Trophoblast cell (in vitro differentiated cells and primary cell): ENCODE results near the gene PAX6.

Source experiments
- DNase-seq, 2 donors: peaks; one replicate each; pipeline ENCODE4 v3.0.0-alpha.2; 2016
- H2AFZ ChIP-seq: 2 replicates; pipeline ENCODE4 v1.6.1; 2013; ENCODE audit warnings: low read length, moderate library complexity, mild to moderate bottlenecking; ENCODE audit not compliant: insufficient read depth, poor library complexity
- H2AK5ac ChIP-seq: 2 replicates; pipeline ENCODE4 v1.6.1; 2013; ENCODE audit warnings: mild to moderate bottlenecking, low read length
- H2BK120ac ChIP-seq: 2 replicates; pipeline ENCODE4 v1.6.1; 2013; ENCODE audit warnings: low read length, mild to moderate bottlenecking, moderate library complexity; ENCODE audit not compliant: insufficient read depth, poor library complexity
- H2BK12ac ChIP-seq: 2 replicates; pipeline ENCODE4 v1.6.1; 2013; ENCODE audit warnings: mild to moderate bottlenecking, low read length, moderate library complexity
- H2BK5ac ChIP-seq: 2 replicates; pipeline ENCODE4 v1.6.1; 2013; ENCODE audit warnings: low read length, low read depth, moderate library complexity, mild to moderate bottlenecking; ENCODE audit not compliant: poor library complexity
- H3K14ac ChIP-seq: 2 replicates; pipeline ENCODE4 v1.6.1; 2013; ENCODE audit warnings: mild to moderate bottlenecking, low read length
- H3K18ac ChIP-seq: 2 replicates; pipeline ENCODE4 v1.6.1; 2013; ENCODE audit warnings: mild to moderate bottlenecking, low read length
- H3K23ac ChIP-seq: 2 replicates; pipeline ENCODE4 v1.6.1; 2013; ENCODE audit warnings: low read length
- H3K27ac ChIP-seq: 2 replicates; pipeline ENCODE4 v1.5.1; 2013; ENCODE audit warnings: low read depth, mild to moderate bottlenecking, inconsistent platforms, low read length, moderate library complexity
- H3K27me3 ChIP-seq: 2 replicates; pipeline ENCODE4 v1.6.1; 2013; ENCODE audit warnings: inconsistent platforms, mild to moderate bottlenecking, low read length, moderate library complexity; ENCODE audit not compliant: insufficient read depth
- H3K36me3 ChIP-seq, 2 experiments: 1 replicate in 1 of 2; 2 replicates in 1 of 2; pipeline ENCODE4 v1.6.1; 2013; ENCODE audit warnings: low read length in 2 of 2, mild to moderate bottlenecking in 2 of 2, moderate library complexity in 1 of 2; ENCODE audit not compliant: insufficient read depth in 2 of 2, control insufficient read depth in 1 of 2
- H3K4ac ChIP-seq: 2 replicates; pipeline ENCODE4 v1.6.1; 2013; ENCODE audit warnings: low read depth, mild to moderate bottlenecking, low read length, moderate library complexity
- H3K4me1 ChIP-seq, 2 experiments: 1 replicate in 1 of 2; 2 replicates in 1 of 2; pipeline ENCODE4 v1.6.1; 2013; ENCODE audit warnings: low read length in 2 of 2, mild to moderate bottlenecking in 2 of 2, moderate library complexity in 1 of 2; ENCODE audit not compliant: insufficient read depth in 2 of 2, control insufficient read depth in 1 of 2
- H3K4me2 ChIP-seq: 2 replicates; pipeline ENCODE4 v1.6.1; 2013; ENCODE audit warnings: inconsistent platforms, mild to moderate bottlenecking, low read length, moderate library complexity
- H3K4me3 ChIP-seq: 2 replicates; pipeline ENCODE4 v1.5.1; 2013; ENCODE audit warnings: mild to moderate bottlenecking, low read depth, low read length, inconsistent platforms
- H3K79me1 ChIP-seq: one replicate; pipeline ENCODE4 v1.6.1; 2013; ENCODE audit warnings: low read length
- H3K79me2 ChIP-seq: 2 replicates; pipeline ENCODE4 v1.6.1; 2013; ENCODE audit warnings: low read length, mild to moderate bottlenecking; ENCODE audit not compliant: control insufficient read depth, insufficient read depth, poor library complexity
- H3K9ac ChIP-seq: 2 replicates; pipeline ENCODE4 v1.6.1; 2013; ENCODE audit warnings: mild to moderate bottlenecking, low read length
- H3K9me3 ChIP-seq: 2 replicates; pipeline ENCODE4 v1.6.1; 2013; ENCODE audit warnings: low read depth, mild to moderate bottlenecking, control low read depth, inconsistent platforms, low read length; ENCODE audit not compliant: insufficient read depth
- H4K12ac ChIP-seq: 2 replicates; pipeline ENCODE4 v1.6.1; 2013; ENCODE audit warnings: low read depth, mild to moderate bottlenecking, low read length, moderate library complexity
- H4K8ac ChIP-seq: 2 replicates; pipeline ENCODE4 v1.6.1; 2013; ENCODE audit warnings: low read depth, mild to moderate bottlenecking, low read length, moderate library complexity
- H4K91ac ChIP-seq: one replicate; pipeline ENCODE4 v1.6.1; 2013; ENCODE audit warnings: low read depth, mild to moderate bottlenecking, low read length, moderate library complexity
- WGBS: extraction: QIAGEN DNeasy Blood & Tissue Kit; methylation state at CpG from one replicate; pipeline ENCODE4 v1.1.7; 2013; ENCODE audit warnings: missing lambda C conversion rate; ENCODE audit not compliant: insufficient read length, insufficient coverage; ENCODE audit errors: extremely low coverage; 5-methylcytosine and 5-hydroxymethylcytosine counted together

Gene PAX6

GRCh38 chr11:31788085-31788484 lies 23.0 kb downstream of the PAX6 start:
- Histone ChIP-seq H3K23ac (no peak overlapping the region), H3K9ac (no peak overlapping the region), H3K4me2 (no peak overlapping the region), H3K4me3 (no peak overlapping the region), H3K79me1 (no peaks in the 10 kb centered on the region), H2AFZ (no peak overlapping the region), H3K27me3 (no peaks in the 10 kb centered on the region), H2BK12ac (no peak overlapping the region), H3K36me3 (no peaks in the 10 kb centered on the region), H3K4me1 (peaks cover 4 to 9% of the 10 kb centered on the region in 2 experiments), H4K91ac (no peak overlapping the region), H2BK5ac (no peak overlapping the region), H3K18ac (no peak overlapping the region), H4K12ac (no peak overlapping the region), H3K27ac (no peak overlapping the region), H3K14ac (no peak overlapping the region), H2BK120ac (no peak overlapping the region), H3K9me3 (no peaks in the 10 kb centered on the region), H2AK5ac (no peak overlapping the region), H4K8ac (no peak overlapping the region), H3K79me2 (no peaks in the 10 kb centered on the region), H3K4ac (no peak overlapping the region)
- no peak for DNase-seq
- WGBS, result no CpG with 5 or more reads among the region's 3 CpGs

GRCh38 chr11:31786996-31787685 lies 24.0 kb downstream of the PAX6 start:
- no peak overlapping the region for H3K4me2 ChIP-seq
- H3K36me3 ChIP-seq, result no peaks in the 10 kb centered on the region
- no peak overlapping the region for H2AFZ ChIP-seq
- DNase-seq, result peak in 1 of 2 donors; percentile 47
- peaks cover 4 to 9% of the 10 kb centered on the region in 2 experiments for H3K4me1 ChIP-seq
- no peak overlapping the region for H3K14ac ChIP-seq
- no peak overlapping the region for H4K8ac ChIP-seq
- H2BK120ac ChIP-seq, result no peak overlapping the region
- no peak overlapping the region for H2BK12ac ChIP-seq
- no peak overlapping the region for H2AK5ac ChIP-seq
- no peak overlapping the region for H3K4ac ChIP-seq
- no peaks in the 10 kb centered on the region for H3K79me2 ChIP-seq
- no peak overlapping the region for H3K23ac ChIP-seq
- H4K12ac ChIP-seq, result no peak overlapping the region
- no peak overlapping the region for H3K18ac ChIP-seq
- H3K9ac ChIP-seq, result no peak overlapping the region
- H3K27ac ChIP-seq, result peak overlapping the region; percentile 1
- H3K4me3 ChIP-seq, result no peak overlapping the region
- no peaks in the 10 kb centered on the region for H3K79me1 ChIP-seq
- H3K27me3 ChIP-seq, result no peaks in the 10 kb centered on the region
- H2BK5ac ChIP-seq, result no peak overlapping the region
- WGBS, result no CpG with 5 or more reads among the region's 16 CpGs
- H4K91ac ChIP-seq, result no peak overlapping the region
- H3K9me3 ChIP-seq, result no peaks in the 10 kb centered on the region

- DNase-seq, result no peak
- no peaks in the 10 kb centered on the region for H3K27me3 ChIP-seq
- no peak overlapping the region for H3K23ac ChIP-seq
- H4K91ac ChIP-seq, result no peak overlapping the region
- H3K4me2 ChIP-seq, result no peak overlapping the region
- no peak overlapping the region for H3K4me3 ChIP-seq
- no peak overlapping the region for H2BK5ac ChIP-seq
- H3K14ac ChIP-seq, result no peak overlapping the region
- no peak overlapping the region for H2BK120ac ChIP-seq
- no peaks in the 10 kb centered on the region for H3K9me3 ChIP-seq
- no peak overlapping the region for H4K8ac ChIP-seq
- no peak overlapping the region for H2AK5ac ChIP-seq
- H3K9ac ChIP-seq, result no peak overlapping the region
- peaks cover 4 to 9% of the 10 kb centered on the region in 2 experiments for H3K4me1 ChIP-seq
- no peaks in the 10 kb centered on the region for H3K79me2 ChIP-seq
- no peak overlapping the region for H3K18ac ChIP-seq
- H4K12ac ChIP-seq, result no peak overlapping the region
- no peaks in the 10 kb centered on the region for H3K79me1 ChIP-seq
- H3K36me3 ChIP-seq, result no peaks in the 10 kb centered on the region
- no peak overlapping the region for H2AFZ ChIP-seq
- H3K4ac ChIP-seq, result no peak overlapping the region
- H3K27ac ChIP-seq, result no peak overlapping the region
- WGBS, result no CpG with 5 or more reads among the region's 2 CpGs
- no peak overlapping the region for H2BK12ac ChIP-seq
Measured at GRCh38 chr11:31784611-31785010, 26.5 kb downstream of the PAX6 start.

GRCh38 chr11:31783252-31783651 lies 27.9 kb downstream of the PAX6 start:
- no peak overlapping the region for H3K23ac ChIP-seq
- no peak overlapping the region for H2AK5ac ChIP-seq
- H3K4me1 ChIP-seq, result peaks cover 8 to 12% of the 10 kb centered on the region in 2 experiments
- no peak overlapping the region for H4K12ac ChIP-seq
- WGBS, result no CpG with 5 or more reads among the region's 6 CpGs
- no peak overlapping the region for H3K9ac ChIP-seq
- no peak overlapping the region for H3K27ac ChIP-seq
- no peak overlapping the region for H4K8ac ChIP-seq
- H3K9me3 ChIP-seq, result no peaks in the 10 kb centered on the region
- peaks cover 2% of the 10 kb centered on the region for H3K79me1 ChIP-seq
- no peaks in the 10 kb centered on the region for H3K36me3 ChIP-seq
- H2BK120ac ChIP-seq, result no peak overlapping the region
- H3K4me3 ChIP-seq, result no peak overlapping the region
- no peak overlapping the region for H3K18ac ChIP-seq
- no peak overlapping the region for H4K91ac ChIP-seq
- no peaks in the 10 kb centered on the region for H3K27me3 ChIP-seq
- H2BK12ac ChIP-seq, result no peak overlapping the region
- H3K4me2 ChIP-seq, result no peak overlapping the region
- no peak for DNase-seq
- no peak overlapping the region for H3K14ac ChIP-seq
- H2BK5ac ChIP-seq, result no peak overlapping the region
- H3K4ac ChIP-seq, result no peak overlapping the region
- no peaks in the 10 kb centered on the region for H3K79me2 ChIP-seq
- H2AFZ ChIP-seq, result no peak overlapping the region
